Pancreas (tissue), 10 donors: ENCODE data around the gene CLK2. TPM values are rescaled to one million over a fixed set of nuclear protein-coding genes. Genes with fewer than 3 reads are reported as not detected.

Experiments
- ATAC-seq, 4 donors: fragments of 200-7000 bp; cut with Tn5 transposase; one replicate each; pipeline versions ENCODE4 v1.8.0 to v1.9.1; 2020; ENCODE audit warnings: mild to moderate bottlenecking in 4 of 4, moderate library complexity in 4 of 4
- DNase-seq, 6 donors: peaks; one replicate each; pipeline ENCODE4 v3.0.0-alpha.2; 2020
- FAIRE-seq: peaks from 2 replicates; lab custom pipeline; 2012; peaks lifted over from hg19 to GRCh38; lab: Jason Lieb, UNC
- H3K27ac ChIP-seq, 4 donors: fragments of 200-600 bp; sonication (generic); 1 replicate in 3 of 4; 2 replicates in 1 of 4; pipeline versions ENCODE4 v1.5.0 to v1.8.0; 2020
- H3K27me3 ChIP-seq, 4 donors: fragments of 200-600 bp; one replicate each; pipeline ENCODE4 v1.8.0; 2021
- H3K36me3 ChIP-seq, 3 donors: fragments of 200-600 bp; sonication (generic) in 1 of 3; one replicate each; pipeline versions ENCODE4 v1.5.0 to v1.8.0; 2020 to 2021
- H3K4me1 ChIP-seq, 3 donors: fragments of 200-600 bp; one replicate each; pipeline ENCODE4 v1.8.0; 2021
- H3K4me3 ChIP-seq, 4 donors: fragments of 200-600 bp; sonication (generic) in 2 of 4; one replicate each; pipeline versions ENCODE4 v1.5.0 to v1.8.0; 2020 to 2021
- H3K9me3 ChIP-seq, 4 donors: fragments of 200-600 bp; one replicate each; pipeline ENCODE4 v1.8.0; 2021
- CTCF ChIP-seq, 4 donors: fragments of 200-600 bp; sonication (generic) in 3 of 4; IDR thresholded peaks; one replicate each; pipeline versions ENCODE4 v1.5.0 to v1.8.0; 2021; ENCODE audit warnings: antibody characterized with exemption in 4 of 4
- WGBS, 2 donors: extraction: QIAGEN DNeasy Blood & Tissue Kit; methylation state at CpG; one replicate each; pipeline ENCODE4 v1.1.7; 2013; 5-methylcytosine and 5-hydroxymethylcytosine counted together
- intact Hi-C, 3 donors: fragments of 100-400 bp; cut with DNase I; formaldehyde crosslinking; loops; one replicate each; pipeline versions ENCODE4 v1.11.1 to v1.14.2; 2022
- polyA plus RNA-seq, 2 donors: library from polyadenylated mRNA; stranded (reverse); fragments of 200-250 nt; gene quantifications; one replicate each; pipeline ENCODE4 v1.2.3, GENCODE V29; 2013
- total RNA-seq, 6 donors: library from RNA; stranded (reverse); fragmentation: NEBNext Ultra II Directional in 4 of 6; extraction: Animal tissue kit (Norgen Biotek cat#: 25700) in 4 of 6; gene quantifications; one replicate each; pipeline versions ENCODE4 v1.2.1 to v1.2.4, GENCODE V29; 2021 to 2023
- donor health status: healthy with polysubstance abuse.
- donor health status: DM: no; HTN: no; CAD: no; lungs with moderate emphysema.
- donor health status: DM: no; HTN: no; CAD: no.
- donor health status: control.
- donor health status: control.
- donor health status: Bipolar disorder and iron deficiency.
- donor health status: DM: yes; HTN: yes; CAD: no.
- donor health status: DM: no; HTN: no; CAD: no.
- donor health status: DM: no; HTN: no; CAD: no.
- donor health status: DM: yes; HTN: yes; CAD: no.

CLK2 gene
- total and polyA plus RNA-seq, 8 donors: 15.7 to 89.4 (median 21.6) TPM

- H3K27me3 ChIP-seq: no peaks in the 10 kb centered on the region
- 3 to 5% methylated on average over 42 to 44 of the region's 44 CpGs for WGBS, 2 donors
- H3K4me3 ChIP-seq: peak overlapping the region; percentile 63 to 74 (median 67)
- intact Hi-C loops: no loop called here
- no peaks in the 10 kb centered on the region for H3K9me3 ChIP-seq
- DNase-seq: no peak
- H3K36me3 ChIP-seq: peaks cover 7 to 31% (median 18%) of the 10 kb centered on the region in 3 donors
- peak; percentile 16 to 48 (median 37) for ATAC-seq
- peak overlapping the region; percentile 76 to 93 (median 84) for H3K27ac ChIP-seq
- TF ChIP-seq CTCF (IDR thresholded peaks at IDR 0.05): no peak
- no peak for FAIRE-seq
- H3K4me1 ChIP-seq: peaks cover 0 to 12% (median 3%) of the 10 kb centered on the region in 3 donors
Measured at GRCh38 chr1:155272466-155273342, 600 bp downstream of the CLK2 start.

- no peak for ATAC-seq
Measured at GRCh38 chr1:155269381-155269780, 3.9 kb downstream of the CLK2 start.

GRCh38 chr1:155268630-155269029 is 4.7 kb downstream of the CLK2 start:
- 92 to 95% methylated on average over 21 of the region's 21 CpGs for WGBS, 2 donors
- no peaks in the 10 kb centered on the region for H3K9me3 ChIP-seq
- DNase-seq (no peak), ATAC-seq (no peak), FAIRE-seq (no peak)
- H3K27ac ChIP-seq: no peak overlapping the region
- no peaks in the 10 kb centered on the region for H3K27me3 ChIP-seq
- H3K4me3 ChIP-seq: no peak overlapping the region
- TF ChIP-seq CTCF (IDR thresholded peaks at IDR 0.05): no peak
- peaks cover 7 to 66% (median 46%) of the 10 kb centered on the region in 3 donors for H3K36me3 ChIP-seq
- H3K4me1 ChIP-seq: peaks cover 0 to 12% (median 3%) of the 10 kb centered on the region in 3 donors
- intact Hi-C loops: no loop called here

More at GRCh38 chr1:155269381-155269780, 3.9 kb downstream of the CLK2 start:
- no peak overlapping the region for H3K27ac ChIP-seq
- H3K4me3 ChIP-seq: no peak overlapping the region
- H3K36me3 ChIP-seq: peaks cover 7 to 61% (median 40%) of the 10 kb centered on the region in 3 donors
- TF ChIP-seq CTCF (IDR thresholded peaks at IDR 0.05): no peak
- peaks cover 0 to 12% (median 3%) of the 10 kb centered on the region in 3 donors for H3K4me1 ChIP-seq
- DNase-seq (no peak), FAIRE-seq (no peak)
- H3K27me3 ChIP-seq: no peaks in the 10 kb centered on the region
- WGBS, 2 donors: 92 to 93% methylated on average over 21 of the region's 21 CpGs
- intact Hi-C loops: no loop called here
- H3K9me3 ChIP-seq: no peaks in the 10 kb centered on the region

- H3K4me3 ChIP-seq: no peak overlapping the region
- no peaks in the 10 kb centered on the region for H3K9me3 ChIP-seq
- ATAC-seq (no peak), DNase-seq (no peak), FAIRE-seq (no peak)
- intact Hi-C loops: no loop called here
- 95 to 99% methylated on average over 2 of the region's 2 CpGs for WGBS, 2 donors
- no peaks in the 10 kb centered on the region for H3K27me3 ChIP-seq
- H3K27ac ChIP-seq: no peak overlapping the region
- H3K4me1 ChIP-seq: peaks cover 0 to 10% (median 1%) of the 10 kb centered on the region in 3 donors
- peaks cover 7 to 66% (median 49%) of the 10 kb centered on the region in 3 donors for H3K36me3 ChIP-seq
- TF ChIP-seq CTCF (IDR thresholded peaks at IDR 0.05): no peak
Measured at GRCh38 chr1:155267373-155267772, 5.9 kb downstream of the CLK2 start.
